Transverse colon (tissue), 4 donors: Measurements from ENCODE around the gene MSLN. TPM values are rescaled to one million over a fixed set of nuclear protein-coding genes. Genes with fewer than 3 reads are reported as not detected.

ENCODE experiments used
- DNase-seq: peaks from one replicate; pipeline ENCODE4 v3.0.0-alpha.2; 2019
- H3K27ac ChIP-seq, 4 donors: fragments of 200-600 bp; sonication (generic); 2 replicates each; pipeline ENCODE4 v1.5.1; 2016 to 2018; ENCODE audit warnings: inconsistent platforms in 4 of 4
- H3K27me3 ChIP-seq: fragments of 200-600 bp; sonication (generic); 2 replicates; pipeline ENCODE4 v1.5.1; 2017; ENCODE audit warnings: inconsistent platforms
- H3K36me3 ChIP-seq, 4 donors: fragments of 200-600 bp; sonication (generic); 2 replicates each; pipeline ENCODE4 v1.5.1; 2017 to 2019; ENCODE audit warnings: inconsistent platforms in 4 of 4
- H3K4me1 ChIP-seq, 4 donors: fragments of 200-600 bp; sonication (generic); 2 replicates each; pipeline ENCODE4 v1.5.1; 2017 to 2020; ENCODE audit warnings: inconsistent platforms in 4 of 4
- H3K4me3 ChIP-seq, 4 donors: fragments of 200-600 bp; sonication (generic); 1 replicate in 1 of 4; 2 replicates in 3 of 4; pipeline versions ENCODE4 v1.5.1 to v1.6.1; 2017 to 2019; ENCODE audit warnings: inconsistent platforms in 4 of 4
- H3K9me3 ChIP-seq, 2 donors: fragments of 200-600 bp; sonication (generic); 2 replicates each; pipeline ENCODE4 v1.5.1; 2017 to 2019; ENCODE audit warnings: inconsistent platforms in 2 of 2
- EP300 ChIP-seq: sonication (generic); formaldehyde crosslinking; IDR thresholded peaks from one replicate; pipeline ENCODE4 v1.6.1; 2017; ENCODE audit warnings: antibody characterized with exemption, low read depth
- POLR2A ChIP-seq: fragments of 450-650 bp; IDR thresholded peaks from one replicate; pipeline ENCODE4 v1.6.1; 2016; ENCODE audit warnings: antibody characterized with exemption, mild to moderate bottlenecking, moderate library complexity
- POLR2AphosphoS5 ChIP-seq, 3 donors: sonication (generic); formaldehyde crosslinking; IDR thresholded peaks; one replicate each; pipeline ENCODE4 v1.6.1; 2016; ENCODE audit warnings: antibody characterized with exemption in 3 of 3
- WGBS, 2 donors: methylation state at CpG; one replicate each; pipeline ENCODE4 v1.1.5; 2018; ENCODE audit warnings: low coverage in 1 of 2; 5-methylcytosine and 5-hydroxymethylcytosine counted together
- in situ Hi-C, 4 donors: fragments of 200-750 bp; cut with MboI; loops; one replicate each; pipeline versions ENCODE4 v1.15.0 to v1.15.1; 2017; ENCODE audit warnings: low sequenced_read_pairs in 3 of 4, low pct_ligation_motif_present in 1 of 4, low pct_unique_long_range_greater_than_20kb in 1 of 4
- intact Hi-C: fragments of 100-400 bp; cut with DNase I; formaldehyde crosslinking; loops from one replicate; pipeline ENCODE4 v1.15.1; 2023; ENCODE audit warnings: low total_unique reads
- total RNA-seq, 4 donors: library from RNA; depleted of rRNA; stranded (reverse); fragments of >200 nt; gene quantifications; one replicate each; pipeline ENCODE4 v1.1.0, GENCODE V29; 2016
- TF ChIP-seq, protein P1 (sequence below), 5 experiments: fragments of 200-600 bp in 3 of 5; fragments of 450-650 bp in 2 of 5; sonication (generic) in 3 of 5; IDR thresholded peaks; 1 replicate in 2 of 5; 2 replicates in 3 of 5; pipeline ENCODE4 v1.5.1; 2016 to 2017; ENCODE audit warnings: antibody characterized with exemption in 5 of 5, inconsistent platforms in 3 of 5, mild to moderate bottlenecking in 2 of 5, moderate library complexity in 1 of 5

Gene MSLN
- total RNA-seq, 4 donors from 2014 or later: 4.9 to 21.2 (median 10.3) TPM; not detected in 1

DNA sequence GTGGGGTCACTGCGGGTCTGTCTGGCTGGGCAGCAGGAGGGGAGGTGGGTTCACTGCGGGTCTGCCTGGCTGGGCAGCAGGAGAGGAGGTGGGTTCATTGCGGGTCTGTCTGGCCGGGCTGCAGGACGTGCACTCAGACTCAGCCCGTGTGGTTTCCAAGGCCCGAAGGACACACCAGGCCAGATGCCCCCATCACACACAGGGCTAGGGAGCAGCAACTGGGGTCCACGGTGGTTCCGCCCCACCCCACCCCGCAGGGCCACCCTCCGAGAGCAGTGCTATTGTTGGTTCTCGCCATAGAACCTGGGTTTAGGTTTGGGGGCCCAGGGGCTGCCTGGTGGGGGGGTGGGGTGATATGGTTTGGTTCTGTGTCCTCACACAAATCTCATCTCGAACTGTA lies 13.9 kb upstream of the MSLN start:
- intact Hi-C loops: no loop called here

DNA sequence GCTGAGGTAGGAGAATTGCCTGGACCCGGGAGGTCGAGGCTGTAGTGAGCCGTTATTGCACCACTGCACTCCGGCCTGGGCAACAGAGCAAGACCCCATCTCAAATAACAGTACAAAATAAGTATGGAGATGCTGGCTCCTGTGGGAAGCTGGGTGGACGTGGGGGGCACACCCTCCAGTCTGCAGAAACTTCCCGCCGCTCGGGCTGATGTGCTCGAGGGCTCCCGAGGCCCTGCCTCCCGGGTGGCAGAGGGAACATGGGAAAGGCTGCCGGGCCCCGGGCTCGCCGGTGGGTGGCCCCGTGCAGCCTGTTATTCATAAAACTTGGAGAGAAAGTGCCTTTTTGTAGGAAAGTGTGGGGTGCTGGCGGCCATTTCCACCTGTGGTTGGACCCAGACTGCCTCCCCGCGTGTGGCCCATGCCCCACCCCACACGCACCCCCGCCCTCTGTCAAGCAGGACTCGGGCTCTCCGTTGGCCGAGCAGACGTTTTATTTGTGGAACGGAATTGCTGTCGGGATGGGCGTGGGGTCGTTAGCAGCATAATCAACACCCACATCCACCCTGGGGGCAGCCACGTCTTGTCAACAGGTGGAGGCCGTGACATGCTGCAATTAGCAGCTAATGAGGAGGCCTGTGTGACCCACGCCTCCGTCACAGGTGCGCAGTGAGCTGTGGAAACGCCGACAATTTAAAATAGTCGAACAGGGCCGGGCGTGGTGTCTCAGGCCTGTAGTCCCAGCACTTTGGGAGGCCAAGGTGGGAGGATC lies 12.4 kb upstream of the MSLN start:
- in situ Hi-C loops: no loop called here
- intact Hi-C loops: no loop called here
- H3K27ac ChIP-seq: no peak overlapping the region

More for the DNA sequence above, 13.9 kb upstream of the MSLN start:
- Histone ChIP-seq H3K36me3 (no peaks in the 10 kb centered on the region), H3K27ac (no peak overlapping the region), H3K27me3 (peaks cover 24% of the 10 kb centered on the region), H3K9me3 (no peaks in the 10 kb centered on the region), H3K4me1 (peaks cover 0 to 2% (median 0%) of the 10 kb centered on the region in 4 donors), H3K4me3 (no peak overlapping the region)
- in situ Hi-C loops: no loop called here
- DNase-seq: no peak
- TF ChIP-seq POLR2AphosphoS5 (IDR thresholded peaks at IDR 0.05): no peak
- WGBS, 2 donors: 80% methylated on average over 11 of the region's 13 CpGs; no CpG with 5 or more reads in 1 of the 2 donors

DNA sequence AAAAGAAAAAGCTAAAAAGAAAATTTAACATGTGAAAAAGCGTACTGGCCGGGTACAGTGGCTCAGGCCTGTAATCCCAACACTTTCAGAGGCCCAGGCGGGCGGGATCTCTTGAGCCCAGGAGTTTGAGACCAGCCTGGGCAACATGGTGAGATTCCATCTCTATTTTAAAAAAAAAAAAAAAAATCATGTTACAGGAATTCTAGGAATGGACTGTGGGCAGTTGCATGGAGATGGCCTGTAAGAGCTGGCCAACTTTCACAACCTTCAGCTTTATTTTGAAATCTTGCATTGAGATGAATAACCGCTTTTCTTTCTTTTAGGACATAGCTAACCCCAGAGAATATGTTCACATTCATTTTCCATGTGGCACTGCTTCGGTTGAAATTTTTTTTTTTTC lies 11.5 kb upstream of the MSLN start:
- H3K36me3 ChIP-seq: no peaks in the 10 kb centered on the region
- peaks cover 44% of the 10 kb centered on the region for H3K27me3 ChIP-seq
- no peak overlapping the region for H3K27ac ChIP-seq
- in situ Hi-C loops (no loop called here), intact Hi-C loops (no loop called here)
- no peak overlapping the region for H3K4me3 ChIP-seq
- DNase-seq: no peak
- TF ChIP-seq, protein P1, sequence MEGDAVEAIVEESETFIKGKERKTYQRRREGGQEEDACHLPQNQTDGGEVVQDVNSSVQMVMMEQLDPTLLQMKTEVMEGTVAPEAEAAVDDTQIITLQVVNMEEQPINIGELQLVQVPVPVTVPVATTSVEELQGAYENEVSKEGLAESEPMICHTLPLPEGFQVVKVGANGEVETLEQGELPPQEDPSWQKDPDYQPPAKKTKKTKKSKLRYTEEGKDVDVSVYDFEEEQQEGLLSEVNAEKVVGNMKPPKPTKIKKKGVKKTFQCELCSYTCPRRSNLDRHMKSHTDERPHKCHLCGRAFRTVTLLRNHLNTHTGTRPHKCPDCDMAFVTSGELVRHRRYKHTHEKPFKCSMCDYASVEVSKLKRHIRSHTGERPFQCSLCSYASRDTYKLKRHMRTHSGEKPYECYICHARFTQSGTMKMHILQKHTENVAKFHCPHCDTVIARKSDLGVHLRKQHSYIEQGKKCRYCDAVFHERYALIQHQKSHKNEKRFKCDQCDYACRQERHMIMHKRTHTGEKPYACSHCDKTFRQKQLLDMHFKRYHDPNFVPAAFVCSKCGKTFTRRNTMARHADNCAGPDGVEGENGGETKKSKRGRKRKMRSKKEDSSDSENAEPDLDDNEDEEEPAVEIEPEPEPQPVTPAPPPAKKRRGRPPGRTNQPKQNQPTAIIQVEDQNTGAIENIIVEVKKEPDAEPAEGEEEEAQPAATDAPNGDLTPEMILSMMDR (IDR thresholded peaks at IDR 0.05): no peak
- TF ChIP-seq POLR2AphosphoS5 (IDR thresholded peaks at IDR 0.05) (no peak), EP300 (no peak), POLR2A (no peak)
- H3K4me1 ChIP-seq: no peaks in the 10 kb centered on the region
- 74% methylated on average over 4 to 6 of the region's 6 CpGs for WGBS, 2 donors
- H3K9me3 ChIP-seq: no peaks in the 10 kb centered on the region

More for the DNA sequence above, 12.4 kb upstream of the MSLN start:
- H3K27me3 ChIP-seq: peaks cover 39% of the 10 kb centered on the region
- WGBS, 2 donors: 78% methylated on average over 39 of the region's 39 CpGs; no CpG with 5 or more reads in 1 of the 2 donors
- TF ChIP-seq POLR2AphosphoS5 (IDR thresholded peaks at IDR 0.05) (no peak), EP300 (no peak), POLR2A (no peak)
- TF ChIP-seq, protein P1 (IDR thresholded peaks at IDR 0.05): no peak
- H3K4me3 ChIP-seq: no peak overlapping the region
- no peaks in the 10 kb centered on the region for H3K4me1 ChIP-seq
- no peak for DNase-seq
- no peaks in the 10 kb centered on the region for H3K36me3 ChIP-seq
- no peaks in the 10 kb centered on the region for H3K9me3 ChIP-seq

DNA sequence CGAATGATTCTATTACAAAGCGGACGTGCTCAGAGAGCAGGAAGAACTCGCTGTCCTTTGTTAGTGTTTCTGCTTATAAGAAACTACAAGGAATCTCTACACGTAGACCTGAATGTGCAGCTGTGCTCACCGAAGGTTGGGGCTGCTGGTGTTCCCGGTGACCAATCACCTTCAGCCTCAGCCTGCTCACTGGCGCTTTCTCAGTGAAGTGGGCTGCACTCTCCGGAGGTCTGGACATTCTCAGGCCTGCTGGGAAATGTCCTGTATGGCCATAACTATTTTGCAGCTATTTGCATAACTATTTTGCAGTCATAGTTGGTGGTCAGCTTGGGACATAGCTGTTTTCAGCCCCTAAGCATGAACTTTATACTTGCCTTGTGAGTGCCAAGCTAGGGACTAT lies 10.0 kb upstream of the MSLN start:
- in situ Hi-C loops: no loop called here
- H3K4me1 ChIP-seq: no peaks in the 10 kb centered on the region
- no peak for DNase-seq
- H3K4me3 ChIP-seq: no peak overlapping the region
- intact Hi-C loops: no loop called here
- no peak overlapping the region for H3K27ac ChIP-seq
- H3K36me3 ChIP-seq: no peaks in the 10 kb centered on the region
- TF ChIP-seq POLR2A: no peak
- TF ChIP-seq, protein P1 (IDR thresholded peaks at IDR 0.05): no peak
- TF ChIP-seq EP300: no peak
- TF ChIP-seq POLR2AphosphoS5 (IDR thresholded peaks at IDR 0.05): no peak
- 65 to 70% methylated on average over 2 to 9 of the region's 9 CpGs for WGBS, 2 donors
- H3K9me3 ChIP-seq: no peaks in the 10 kb centered on the region
- H3K27me3 ChIP-seq: peaks cover 58% of the 10 kb centered on the region
